ENCODE data around the gene TRIP12. TPM values are rescaled to one million over a fixed set of nuclear protein-coding genes. Genes with fewer than 3 reads are reported as not detected.
A peak's percentile ranks its signal among the peaks of the same experiment; 100 is the strongest.
"Not testable (repeated sequence)": the region's sequence is repeated elsewhere in the genome, so short reads cannot be mapped to it uniquely, and the experiment has no call there.

TRIP12 gene
- total RNA-seq, result 100 to 1,000 TPM; 112 to 156 (median 129) TPM

- H3K4me3 ChIP-seq (ENCODE audit: low read depth, poor library complexity, severe bottlenecking), result peak within 1 kb of the TSS; percentile 79
- intact Hi-C loops (cut with DNase I; ENCODE audit: low total_unique reads), result no loop called here
- WGBS, 2 donors, result 1% methylated on average over 21 to 31 of the region's 49 CpGs
- TF ChIP-seq CTCF (IDR thresholded peaks at IDR 0.05) (no peak), POLR2A (IDR thresholded peaks at IDR 0.05) (no peak)
- DNase-seq (ENCODE audit: low spot score in 2 of 2), result peak; percentile 91 to 98
Measured at GRCh38 chr2:229921892-229922448, at the start of gene TRIP12. Gene TRIP12 (minus strand): TSS chr2:229922009. CDS start chr2:229880079, 41,930 bp downstream.

DNA sequence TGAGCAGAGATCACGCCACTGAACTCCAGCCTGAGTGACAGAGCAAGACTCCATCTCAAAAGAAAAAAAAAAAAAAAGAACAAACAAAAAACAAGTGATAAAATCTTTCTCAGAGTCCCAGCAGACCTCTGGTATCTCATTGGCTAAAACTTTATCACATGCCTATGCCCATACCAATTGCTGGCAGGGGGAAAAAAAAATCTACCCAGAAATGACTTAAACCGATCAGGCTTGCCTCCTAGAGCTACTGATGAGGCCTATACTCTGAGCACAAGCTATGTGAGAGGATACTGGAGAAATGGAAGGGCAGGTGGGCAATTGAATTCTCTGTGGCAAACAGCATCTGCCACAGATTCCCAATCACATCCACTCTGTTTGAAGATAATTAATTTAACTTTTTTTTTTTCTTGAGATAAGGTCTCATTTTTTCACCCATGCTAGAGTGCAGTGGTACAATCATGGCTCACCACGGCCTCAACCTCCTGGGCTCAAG is 49.5 kb upstream of the TRIP12 start:
- intact Hi-C loops (cut with DNase I; ENCODE audit: low total_unique reads), result no loop called here
- no peak for DNase-seq (ENCODE audit: low spot score in 2 of 2)
- WGBS, 2 donors, result 93 to 99% methylated on average over 3 of the region's 3 CpGs
- H3K4me3 ChIP-seq (ENCODE audit: low read depth, poor library complexity, severe bottlenecking), result no peak overlapping the region
- no peak for TF ChIP-seq CTCF (IDR thresholded peaks at IDR 0.05)
- TF ChIP-seq POLR2A (IDR thresholded peaks at IDR 0.05), result no peak

GRCh38 chr2:229970406-229970805 is 48.6 kb upstream of the TRIP12 start:
- intact Hi-C loops (cut with DNase I; ENCODE audit: low total_unique reads), result no loop called here
- no peak overlapping the region for H3K4me3 ChIP-seq (ENCODE audit: low read depth, poor library complexity, severe bottlenecking)
- WGBS, 2 donors, result 80 to 84% methylated on average over 3 of the region's 3 CpGs
- TF ChIP-seq POLR2A (IDR thresholded peaks at IDR 0.05) (no peak), CTCF (IDR thresholded peaks at IDR 0.05) (no peak)
- DNase-seq (ENCODE audit: low spot score in 2 of 2), result no peak

DNA sequence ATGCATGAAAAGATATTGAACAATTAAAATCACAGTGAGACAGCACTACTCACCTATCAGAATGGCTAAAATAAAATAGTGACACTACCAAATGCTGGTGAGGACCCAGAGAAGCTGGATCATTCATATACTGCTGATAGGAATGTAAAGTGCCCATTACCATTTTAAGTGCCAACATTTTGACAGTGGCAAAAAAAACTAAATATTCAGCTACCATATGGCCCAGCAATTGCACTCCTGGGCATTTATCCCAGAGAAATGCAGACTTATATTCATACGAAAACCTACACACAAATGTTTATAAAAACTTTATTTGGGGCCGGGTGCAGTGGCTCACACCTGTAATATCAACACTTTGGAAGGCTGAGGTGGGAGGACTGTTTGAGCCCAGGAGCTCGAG is 48.1 kb upstream of the TRIP12 start:
- no peak for DNase-seq (ENCODE audit: low spot score in 2 of 2)
- intact Hi-C loops (cut with DNase I; ENCODE audit: low total_unique reads), result no loop called here
- TF ChIP-seq POLR2A (IDR thresholded peaks at IDR 0.05) (no peak), CTCF (IDR thresholded peaks at IDR 0.05) (no peak)
- H3K4me3 ChIP-seq (ENCODE audit: low read depth, poor library complexity, severe bottlenecking), result no peak overlapping the region
- 84 to 90% methylated on average over 3 of the region's 3 CpGs for WGBS, 2 donors

DNA sequence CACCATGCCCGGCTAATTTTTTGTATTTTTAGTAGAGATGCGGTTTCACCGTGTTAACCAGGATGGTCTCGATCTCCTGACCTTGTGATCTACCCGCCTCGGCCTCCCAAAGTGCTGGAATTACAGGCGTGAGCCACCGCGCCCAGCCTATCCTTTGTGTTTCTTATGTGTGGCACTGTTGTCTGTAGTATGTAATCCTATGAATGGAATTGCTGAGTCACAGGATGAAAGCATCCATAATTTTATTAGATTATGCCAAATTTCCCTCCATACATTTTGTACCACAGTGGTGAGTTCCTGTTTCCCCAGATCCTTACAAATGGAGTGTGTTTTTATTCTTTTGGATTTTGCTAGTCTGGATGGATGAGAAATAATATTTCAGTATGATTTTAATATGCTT is 41.8 kb upstream of the TRIP12 start:
- 90 to 100% methylated on average over 9 of the region's 9 CpGs for WGBS, 2 donors
- DNase-seq (ENCODE audit: low spot score in 2 of 2); intact Hi-C loops (cut with DNase I; ENCODE audit: low total_unique reads); H3K4me3 ChIP-seq (ENCODE audit: low read depth, poor library complexity, severe bottlenecking): not testable (repeated sequence)

GRCh38 chr2:229956491-229956890 is 34.7 kb upstream of the TRIP12 start:
- intact Hi-C loops (cut with DNase I; ENCODE audit: low total_unique reads), result no loop called here
- whole genome bisulfite sequencing, 2 donors, result 85 to 87% methylated on average over 3 of the region's 3 CpGs
- H3K4me3 ChIP-seq (ENCODE audit: low read depth, poor library complexity, severe bottlenecking), result no peak overlapping the region
- no peak for TF ChIP-seq CTCF (IDR thresholded peaks at IDR 0.05)
- TF ChIP-seq POLR2A (IDR thresholded peaks at IDR 0.05), result no peak
- DNase-seq (ENCODE audit: low spot score in 2 of 2), result no peak
